Neuronal stem cell (in vitro differentiated cells): ENCODE data around the gene PHKA2.

Experiments used
- DNase-seq: peaks from one replicate; pipeline ENCODE4 v3.0.0-alpha.2; 2013; ENCODE audit warnings: low spot score
- H2AFZ ChIP-seq: one replicate; pipeline ENCODE4 v1.6.1; 2013; ENCODE audit warnings: mild to moderate bottlenecking, low read length, inconsistent platforms
- H2AK5ac ChIP-seq: 2 replicates; pipeline ENCODE4 v1.6.1; 2013; ENCODE audit warnings: low read depth, mild to moderate bottlenecking, inconsistent platforms, low read length, moderate library complexity, mixed read lengths
- H2BK120ac ChIP-seq: 2 replicates; pipeline ENCODE4 v1.6.1; 2013; ENCODE audit warnings: low read depth, mild to moderate bottlenecking, inconsistent platforms, low read length, moderate library complexity, mixed read lengths
- H2BK12ac ChIP-seq: one replicate; pipeline ENCODE4 v1.6.1; 2013; ENCODE audit warnings: low read length, inconsistent platforms
- H2BK15ac ChIP-seq: 2 replicates; pipeline ENCODE4 v1.6.1; 2013; ENCODE audit warnings: mild to moderate bottlenecking, low read length, inconsistent platforms, mixed read lengths
- H2BK5ac ChIP-seq: one replicate; pipeline ENCODE4 v1.6.1; 2013; ENCODE audit warnings: inconsistent platforms, mild to moderate bottlenecking, low read length, moderate library complexity
- H3K14ac ChIP-seq: one replicate; pipeline ENCODE4 v1.6.1; 2013; ENCODE audit warnings: low read length, inconsistent platforms
- H3K18ac ChIP-seq: 2 replicates; pipeline ENCODE4 v1.6.1; 2013; ENCODE audit warnings: low read length, inconsistent platforms
- H3K23ac ChIP-seq: 2 replicates; pipeline ENCODE4 v1.6.1; 2013; ENCODE audit warnings: low read depth, mild to moderate bottlenecking, mixed read lengths, low read length, inconsistent platforms; ENCODE audit not compliant: poor library complexity
- H3K27ac ChIP-seq: replicated peaks from 3 replicates; pipeline ENCODE4 v1.5.1; 2013; ENCODE audit warnings: low read length, inconsistent platforms
- H3K27me3 ChIP-seq, 3 experiments: 2 replicates each; pipeline ENCODE4 v1.6.1; 2013; ENCODE audit warnings: low read length in 3 of 3, mild to moderate bottlenecking in 2 of 3, inconsistent platforms in 1 of 3, low read depth in 1 of 3, mixed read lengths in 1 of 3, moderate library complexity in 1 of 3; ENCODE audit not compliant: control insufficient read depth in 3 of 3, insufficient read depth in 3 of 3
- H3K36me3 ChIP-seq, 2 donors: replicated peaks in 1 of 2; 2 replicates each; pipeline ENCODE4 v1.6.1; 2013; ENCODE audit warnings: low read length in 2 of 2; ENCODE audit not compliant: control insufficient read depth in 2 of 2, insufficient read depth in 2 of 2
- H3K4ac ChIP-seq: 2 replicates; pipeline ENCODE4 v1.6.1; 2013; ENCODE audit warnings: inconsistent platforms, mild to moderate bottlenecking, low read length, moderate library complexity
- H3K4me1 ChIP-seq, 2 donors: 1 replicate in 1 of 2; 2 replicates in 1 of 2; pipeline ENCODE4 v1.6.1; 2013; ENCODE audit warnings: low read length in 2 of 2, low read depth in 1 of 2; ENCODE audit not compliant: control insufficient read depth in 2 of 2, insufficient read depth in 1 of 2
- H3K4me2 ChIP-seq: one replicate; pipeline ENCODE4 v1.6.1; 2013; ENCODE audit warnings: mild to moderate bottlenecking, low read length, inconsistent platforms; ENCODE audit not compliant: insufficient read depth, poor library complexity, severe bottlenecking
- H3K4me3 ChIP-seq, 2 donors: 2 replicates each; pipeline ENCODE4 v1.5.1; 2013; ENCODE audit warnings: low read length in 2 of 2, mild to moderate bottlenecking in 2 of 2, inconsistent platforms in 1 of 2, moderate library complexity in 1 of 2
- H3K79me1 ChIP-seq: one replicate; pipeline ENCODE4 v1.6.1; 2013; ENCODE audit warnings: low read depth, mild to moderate bottlenecking, inconsistent platforms, low read length, moderate library complexity
- H3K9ac ChIP-seq: one replicate; pipeline ENCODE4 v1.6.1; 2013; ENCODE audit warnings: mild to moderate bottlenecking, low read depth, low read length, inconsistent platforms; ENCODE audit not compliant: poor library complexity
- H3K9me3 ChIP-seq, 2 donors: replicated peaks in 1 of 2; 2 replicates each; pipeline versions ENCODE3 to v1.6.1; 2013; ENCODE audit warnings: low read length in 2 of 2, mild to moderate bottlenecking in 2 of 2, inconsistent platforms in 1 of 2, low read depth in 1 of 2, mixed read lengths in 1 of 2, moderate library complexity in 1 of 2; ENCODE audit not compliant: control insufficient read depth in 2 of 2, insufficient read depth in 1 of 2
- H4K8ac ChIP-seq: one replicate; pipeline ENCODE4 v1.6.1; 2013; ENCODE audit warnings: low read depth, mild to moderate bottlenecking, inconsistent platforms, low read length, moderate library complexity
- H4K91ac ChIP-seq: one replicate; pipeline ENCODE4 v1.6.1; 2013; ENCODE audit warnings: low read length, low read depth, mild to moderate bottlenecking, inconsistent platforms; ENCODE audit not compliant: poor library complexity
- WGBS, 2 donors: extraction: QIAGEN DNeasy Blood & Tissue Kit; methylation state at CpG; one replicate each; pipeline ENCODE4 v1.1.7; 2013; ENCODE audit warnings: missing lambda C conversion rate in 2 of 2, mixed read lengths in 1 of 2; ENCODE audit not compliant: insufficient read length in 2 of 2, insufficient replicate concordance in 1 of 2; ENCODE audit errors: extremely low coverage in 2 of 2; 5-methylcytosine and 5-hydroxymethylcytosine counted together

PHKA2 gene

DNA sequence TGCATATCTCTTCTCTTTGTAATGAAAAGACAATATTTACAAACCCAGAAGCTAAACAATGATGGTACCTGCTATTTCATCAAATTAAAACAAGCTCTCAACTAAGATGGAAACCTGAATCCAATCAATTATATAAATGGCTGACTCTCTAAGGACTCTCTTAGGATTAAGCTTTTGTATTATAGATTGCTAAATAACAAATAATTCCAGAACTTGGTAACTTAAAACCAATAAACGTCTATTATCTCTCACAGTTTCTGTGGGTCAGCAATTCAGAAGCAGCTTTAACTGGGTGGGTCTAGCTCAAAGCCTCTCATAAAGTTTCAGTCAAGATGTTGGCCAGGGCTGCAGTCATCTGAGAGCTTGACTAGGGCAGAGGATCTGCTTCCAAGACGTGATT, 12.4 kb downstream of the PHKA2 start:
- H3K36me3 ChIP-seq: no peaks in the 10 kb centered on the region
- H3K4ac ChIP-seq: no peak overlapping the region
- WGBS, 2 donors: no CpG with 5 or more reads among the region's 2 CpGs
- no peak overlapping the region for H2AK5ac ChIP-seq
- H3K27me3 ChIP-seq: no peaks in the 10 kb centered on the region
- no peak overlapping the region for H4K8ac ChIP-seq
- H4K91ac ChIP-seq: no peak overlapping the region
- no peak overlapping the region for H3K4me2 ChIP-seq
- no peak overlapping the region for H3K27ac ChIP-seq
- no peak overlapping the region for H3K18ac ChIP-seq
- no peak for DNase-seq
- no peak overlapping the region for H2BK120ac ChIP-seq
- no peaks in the 10 kb centered on the region for H3K4me1 ChIP-seq
- no peak overlapping the region for H2AFZ ChIP-seq
- no peaks in the 10 kb centered on the region for H3K79me1 ChIP-seq
- H3K23ac ChIP-seq: no peak overlapping the region
- no peak overlapping the region for H3K9ac ChIP-seq
- no peak overlapping the region for H2BK12ac ChIP-seq
- H3K9me3 ChIP-seq: no peaks in the 10 kb centered on the region
- H3K14ac ChIP-seq: no peak overlapping the region
- no peak overlapping the region for H2BK15ac ChIP-seq
- H2BK5ac ChIP-seq: no peak overlapping the region
- H3K4me3 ChIP-seq: no peak overlapping the region

DNA sequence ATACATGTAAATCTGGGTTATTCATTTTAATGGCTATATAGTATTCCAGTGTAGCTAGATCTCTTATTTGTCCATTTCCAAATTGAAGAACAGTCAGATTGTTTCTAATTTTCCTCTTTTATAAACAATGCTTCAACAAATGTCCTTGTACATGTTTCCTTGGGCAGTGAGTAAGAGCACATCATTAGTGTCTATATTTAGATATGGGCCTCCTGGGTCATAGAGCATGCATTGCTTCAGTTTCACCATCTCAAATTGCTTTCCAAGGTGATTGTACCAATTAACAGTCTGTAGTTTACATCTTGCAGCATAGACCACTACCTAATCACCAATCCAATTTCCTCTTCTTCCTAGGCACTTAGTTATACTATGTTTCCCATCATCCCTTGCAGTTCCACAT, 13.4 kb downstream of the PHKA2 start:
- Histone ChIP-seq H3K18ac (no peak overlapping the region), H2BK5ac (no peak overlapping the region), H2AK5ac (no peak overlapping the region), H3K27ac (no peak overlapping the region), H3K4me2 (no peak overlapping the region), H3K4me3 (no peak overlapping the region), H3K4ac (no peak overlapping the region), H4K8ac (no peak overlapping the region), H3K23ac (no peak overlapping the region), H3K27me3 (no peaks in the 10 kb centered on the region), H2BK12ac (no peak overlapping the region), H2AFZ (no peak overlapping the region), H3K4me1 (no peaks in the 10 kb centered on the region), H4K91ac (no peak overlapping the region), H3K9me3 (no peaks in the 10 kb centered on the region), H2BK120ac (no peak overlapping the region), H3K14ac (no peak overlapping the region), H3K79me1 (no peaks in the 10 kb centered on the region), H2BK15ac (no peak overlapping the region), H3K36me3 (no peaks in the 10 kb centered on the region), H3K9ac (no peak overlapping the region)
- DNase-seq: no peak

DNA sequence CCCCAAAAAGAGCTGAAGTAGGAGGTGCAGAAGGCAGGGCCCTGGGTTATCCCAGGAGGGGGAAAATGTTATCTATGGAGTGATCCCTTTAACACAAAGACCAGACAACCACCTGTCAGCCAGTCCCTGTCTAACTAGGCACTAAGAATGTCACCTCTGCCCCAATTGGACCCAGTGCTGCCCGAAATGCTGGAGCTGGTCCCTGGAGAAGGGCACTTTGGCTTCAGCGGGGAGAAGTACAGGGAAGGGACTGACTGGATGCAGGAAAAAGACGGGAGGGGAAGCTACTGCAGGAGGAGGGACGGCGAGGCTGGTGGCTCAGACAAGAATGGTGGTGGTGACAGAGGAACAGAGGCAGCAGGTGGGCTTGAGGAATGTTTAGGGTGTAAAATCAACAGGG, 17.3 kb downstream of the PHKA2 start:
- no peak overlapping the region for H4K91ac ChIP-seq
- no peak overlapping the region for H3K14ac ChIP-seq
- H4K8ac ChIP-seq: no peak overlapping the region
- H2AFZ ChIP-seq: no peak overlapping the region
- H3K4me1 ChIP-seq: no peaks in the 10 kb centered on the region
- no peak overlapping the region for H3K4me2 ChIP-seq
- H3K36me3 ChIP-seq: no peaks in the 10 kb centered on the region
- H3K23ac ChIP-seq: no peak overlapping the region
- no peak overlapping the region for H3K4me3 ChIP-seq
- H2BK120ac ChIP-seq: no peak overlapping the region
- no peaks in the 10 kb centered on the region for H3K9me3 ChIP-seq
- H3K27me3 ChIP-seq: no peaks in the 10 kb centered on the region
- H3K4ac ChIP-seq: no peak overlapping the region
- no peak overlapping the region for H2BK12ac ChIP-seq
- H2BK5ac ChIP-seq: no peak overlapping the region
- H2BK15ac ChIP-seq: no peak overlapping the region
- H3K27ac ChIP-seq: no peak overlapping the region
- whole genome bisulfite sequencing, 2 donors: no CpG with 5 or more reads among the region's 5 CpGs
- no peak overlapping the region for H3K18ac ChIP-seq
- DNase-seq: no peak
- no peaks in the 10 kb centered on the region for H3K79me1 ChIP-seq
- H2AK5ac ChIP-seq: no peak overlapping the region
- H3K9ac ChIP-seq: no peak overlapping the region

GRCh38 chrX:18964901-18965300, 19.0 kb downstream of the PHKA2 start:
- Histone ChIP-seq H4K8ac (no peak overlapping the region), H3K14ac (no peak overlapping the region), H2AK5ac (no peak overlapping the region), H2BK120ac (no peak overlapping the region), H3K27ac (no peak overlapping the region), H3K4me3 (no peak overlapping the region), H3K4me1 (no peaks in the 10 kb centered on the region), H3K36me3 (no peaks in the 10 kb centered on the region), H3K18ac (no peak overlapping the region), H3K4me2 (peak overlapping the region; percentile 11), H2BK12ac (no peak overlapping the region), H3K4ac (no peak overlapping the region), H3K79me1 (no peaks in the 10 kb centered on the region), H2BK15ac (no peak overlapping the region), H3K23ac (no peak overlapping the region), H3K27me3 (no peaks in the 10 kb centered on the region), H3K9ac (no peak overlapping the region), H2AFZ (no peak overlapping the region), H2BK5ac (no peak overlapping the region), H3K9me3 (no peaks in the 10 kb centered on the region), H4K91ac (no peak overlapping the region)
- no CpG with 5 or more reads among the region's 9 CpGs for WGBS, 2 donors
- DNase-seq: no peak
